ENCODE measurements around the gene HYAL2.

Gene HYAL2

GRCh38 chr3:50320853-50321335 lies 1.7 kb downstream of the HYAL2 start:
- TF ChIP-seq CTCF (IDR thresholded peaks at IDR 0.05): no peak

GRCh38 chr3:50319894-50320625 lies 2.5 kb downstream of the HYAL2 start:
- TF ChIP-seq CTCF (IDR thresholded peaks at IDR 0.05): no peak

GRCh38 chr3:50319181-50319893 lies 3.2 kb downstream of the HYAL2 start:
- no peak for TF ChIP-seq CTCF (IDR thresholded peaks at IDR 0.05)

GRCh38 chr3:50318615-50319014 lies 3.9 kb downstream of the HYAL2 start:
- TF ChIP-seq CTCF (IDR thresholded peaks at IDR 0.05): no peak

- TF ChIP-seq CTCF (IDR thresholded peaks at IDR 0.05): no peak
Measured at GRCh38 chr3:50318163-50318562, 4.4 kb downstream of the HYAL2 start.

- TF ChIP-seq CTCF (IDR thresholded peaks at IDR 0.05): no peak
Measured at GRCh38 chr3:50317300-50317699, 5.2 kb downstream of the HYAL2 start.

GRCh38 chr3:50316657-50317242 lies 5.8 kb downstream of the HYAL2 start:
- no peak for TF ChIP-seq CTCF (IDR thresholded peaks at IDR 0.05)
